BLaER1 (cell line): ENCODE measurements around the gene SRRM2.

ENCODE experiments used
- H3K27ac ChIP-seq: shearing (Covaris generic); formaldehyde crosslinking; 2 replicates; pipeline ENCODE4 v1.8.1; 2022
- H3K27me3 ChIP-seq: shearing (Covaris generic); formaldehyde crosslinking; 2 replicates; pipeline ENCODE4 v1.8.1; 2022
- H3K36me3 ChIP-seq: shearing (Covaris generic); formaldehyde crosslinking; 2 replicates; pipeline ENCODE4 v1.8.1; 2022
- H3K4me1 ChIP-seq: shearing (Covaris generic); formaldehyde crosslinking; 2 replicates; pipeline ENCODE4 v1.8.1; 2022
- H3K4me2 ChIP-seq: shearing (Covaris generic); formaldehyde crosslinking; 2 replicates; pipeline ENCODE4 v1.8.1; 2022
- H3K4me3 ChIP-seq: shearing (Covaris generic); formaldehyde crosslinking; 2 replicates; pipeline ENCODE4 v1.8.1; 2022
- H3K9ac ChIP-seq: shearing (Covaris generic); formaldehyde crosslinking; 2 replicates; pipeline ENCODE4 v1.8.1; 2022
- H3K9me3 ChIP-seq: shearing (Covaris generic); formaldehyde crosslinking; 2 replicates; pipeline ENCODE4 v1.8.1; 2022
- H4K20me1 ChIP-seq: shearing (Covaris generic); formaldehyde crosslinking; 2 replicates; pipeline ENCODE4 v1.8.1; 2022
- Cebpa-rat ChIP-seq: shearing (Covaris generic); IDR thresholded peaks from 2 replicates; pipeline ENCODE4 v1.8.1; 2022

Gene SRRM2

DNA sequence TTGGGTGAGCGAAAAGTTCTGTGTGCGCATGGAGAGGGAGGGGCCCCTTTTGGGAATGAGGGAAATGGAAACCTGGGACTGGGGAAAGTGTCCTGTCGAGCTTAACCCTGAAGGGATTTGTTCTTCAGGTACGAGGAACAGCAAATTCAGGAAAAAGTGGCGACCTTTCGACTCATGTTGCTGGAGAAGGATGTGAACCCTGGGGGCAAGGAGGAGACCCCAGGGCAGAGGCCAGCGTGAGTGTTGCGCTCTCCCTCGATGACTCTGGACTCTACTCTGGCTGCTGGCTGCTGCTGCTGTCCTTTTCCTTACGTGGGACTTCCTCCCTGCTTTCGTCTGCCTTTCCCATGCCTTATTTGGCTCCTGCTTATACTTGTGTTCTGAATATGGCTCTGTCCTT, 4.9 kb downstream of the SRRM2 start:
- H3K27me3 ChIP-seq, result peaks cover 3% of the 10 kb centered on the region; the same call in 1 of the 2 replicates
- no peak overlapping the region for H3K27ac ChIP-seq
- H3K4me2 ChIP-seq, result no peak overlapping the region
- peaks cover 25% of the 10 kb centered on the region for H3K4me1 ChIP-seq
- peaks cover 75% of the 10 kb centered on the region for H3K36me3 ChIP-seq
- H3K9me3 ChIP-seq, result no peaks in the 10 kb centered on the region
- no peak overlapping the region for H3K9ac ChIP-seq
- no peak overlapping the region for H3K4me3 ChIP-seq
- H4K20me1 ChIP-seq, result peaks cover 94% of the 10 kb centered on the region
- no peak for TF ChIP-seq Cebpa-rat

DNA sequence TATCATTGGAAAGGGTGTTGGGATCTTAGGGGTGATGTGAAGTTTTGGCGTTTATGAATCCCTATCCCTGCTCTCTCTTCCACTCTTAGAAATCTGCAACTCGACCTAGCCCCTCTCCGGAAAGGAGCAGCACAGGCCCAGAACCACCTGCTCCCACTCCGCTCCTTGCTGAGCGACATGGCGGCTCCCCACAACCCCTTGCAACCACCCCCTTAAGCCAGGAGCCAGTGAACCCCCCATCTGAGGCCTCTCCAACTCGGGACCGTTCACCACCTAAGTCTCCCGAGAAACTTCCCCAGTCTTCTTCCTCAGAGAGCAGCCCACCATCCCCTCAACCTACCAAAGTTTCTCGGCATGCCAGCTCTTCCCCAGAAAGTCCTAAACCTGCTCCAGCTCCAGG, 9.0 kb downstream of the SRRM2 start:
- Histone ChIP-seq H3K9me3 (no peaks in the 10 kb centered on the region), H3K4me3 (no peak overlapping the region), H4K20me1 (peaks cover 100% of the 10 kb centered on the region), H3K36me3 (peaks cover 100% of the 10 kb centered on the region), H3K4me1 (peaks cover 3% of the 10 kb centered on the region; the same call in 1 of the 2 replicates), H3K4me2 (no peak overlapping the region), H3K9ac (no peak overlapping the region), H3K27ac (no peak overlapping the region), H3K27me3 (peaks cover 3% of the 10 kb centered on the region; the same call in 1 of the 2 replicates)
- TF ChIP-seq Cebpa-rat, result no peak

DNA sequence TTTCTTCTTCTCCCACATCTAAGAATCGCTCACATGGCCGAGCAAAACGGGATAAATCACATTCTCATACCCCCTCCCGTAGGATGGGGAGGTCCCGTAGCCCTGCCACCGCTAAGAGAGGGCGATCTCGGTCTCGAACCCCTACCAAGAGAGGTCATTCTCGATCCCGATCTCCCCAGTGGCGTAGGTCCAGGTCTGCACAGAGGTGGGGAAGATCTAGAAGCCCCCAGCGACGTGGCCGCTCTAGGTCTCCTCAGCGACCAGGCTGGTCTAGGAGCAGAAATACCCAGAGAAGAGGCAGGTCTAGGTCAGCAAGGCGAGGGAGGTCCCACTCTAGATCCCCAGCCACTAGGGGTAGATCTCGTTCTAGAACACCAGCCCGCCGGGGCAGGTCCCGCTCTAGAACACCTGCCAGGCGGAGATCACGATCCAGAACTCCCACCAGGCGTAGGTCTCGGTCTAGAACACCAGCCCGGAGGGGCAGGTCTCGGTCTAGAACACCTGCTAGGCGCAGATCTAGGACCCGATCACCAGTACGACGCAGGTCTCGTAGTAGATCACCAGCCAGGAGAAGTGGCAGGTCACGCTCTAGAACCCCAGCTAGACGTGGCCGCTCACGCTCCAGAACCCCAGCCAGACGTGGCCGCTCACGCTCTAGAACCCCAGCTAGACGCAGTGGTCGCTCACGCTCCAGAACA, 9.6 kb downstream of the SRRM2 start:
- H3K4me1 ChIP-seq, result peaks cover 9% of the 10 kb centered on the region
- H3K27ac ChIP-seq, result no peak overlapping the region
- no peak overlapping the region for H3K9ac ChIP-seq
- H3K9me3 ChIP-seq, result no peaks in the 10 kb centered on the region
- TF ChIP-seq Cebpa-rat, result no peak
- H3K4me2 ChIP-seq, result no peak overlapping the region
- peaks cover 3% of the 10 kb centered on the region; the same call in 1 of the 2 replicates for H3K27me3 ChIP-seq
- no peak overlapping the region for H3K4me3 ChIP-seq
- H3K36me3 ChIP-seq, result peaks cover 100% of the 10 kb centered on the region
- peaks cover 100% of the 10 kb centered on the region for H4K20me1 ChIP-seq

DNA sequence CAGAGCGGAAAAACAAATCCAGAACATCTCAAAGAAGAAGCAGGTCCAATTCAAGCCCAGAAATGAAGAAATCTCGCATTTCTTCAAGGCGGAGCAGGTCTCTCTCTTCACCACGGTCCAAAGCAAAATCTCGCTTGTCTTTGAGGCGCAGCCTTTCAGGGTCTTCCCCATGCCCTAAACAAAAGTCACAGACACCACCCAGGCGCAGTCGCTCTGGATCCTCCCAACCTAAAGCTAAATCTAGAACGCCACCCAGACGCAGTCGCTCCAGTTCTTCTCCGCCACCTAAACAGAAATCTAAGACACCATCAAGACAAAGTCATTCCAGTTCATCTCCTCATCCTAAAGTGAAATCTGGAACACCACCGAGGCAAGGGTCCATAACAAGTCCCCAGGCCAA, 10.3 kb downstream of the SRRM2 start:
- Histone ChIP-seq H3K4me3 (no peak overlapping the region), H3K9me3 (no peaks in the 10 kb centered on the region), H3K27ac (no peak overlapping the region), H3K27me3 (peaks cover 3% of the 10 kb centered on the region; the same call in 1 of the 2 replicates), H3K36me3 (peaks cover 100% of the 10 kb centered on the region), H3K4me1 (peaks cover 16% of the 10 kb centered on the region), H4K20me1 (peaks cover 100% of the 10 kb centered on the region), H3K4me2 (no peak overlapping the region), H3K9ac (no peak overlapping the region)
- TF ChIP-seq Cebpa-rat, result no peak

DNA sequence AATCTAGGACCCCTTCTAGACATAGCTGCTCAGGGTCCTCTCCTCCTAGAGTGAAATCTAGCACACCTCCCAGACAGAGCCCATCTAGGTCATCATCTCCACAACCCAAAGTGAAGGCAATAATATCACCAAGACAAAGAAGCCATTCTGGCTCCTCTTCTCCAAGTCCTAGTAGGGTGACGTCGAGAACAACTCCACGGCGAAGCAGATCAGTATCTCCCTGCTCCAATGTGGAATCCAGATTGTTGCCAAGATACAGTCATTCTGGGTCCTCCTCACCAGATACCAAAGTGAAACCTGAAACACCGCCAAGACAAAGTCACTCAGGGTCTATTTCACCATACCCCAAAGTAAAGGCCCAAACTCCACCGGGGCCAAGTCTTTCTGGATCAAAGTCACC, 10.7 kb downstream of the SRRM2 start:
- Histone ChIP-seq H3K36me3 (peaks cover 100% of the 10 kb centered on the region), H3K9me3 (no peaks in the 10 kb centered on the region), H3K4me2 (no peak overlapping the region), H3K27me3 (peaks cover 3% of the 10 kb centered on the region; the same call in 1 of the 2 replicates), H3K4me1 (peaks cover 20% of the 10 kb centered on the region), H4K20me1 (peaks cover 100% of the 10 kb centered on the region), H3K9ac (no peak overlapping the region), H3K4me3 (no peak overlapping the region), H3K27ac (no peak overlapping the region)
- no peak for TF ChIP-seq Cebpa-rat

DNA sequence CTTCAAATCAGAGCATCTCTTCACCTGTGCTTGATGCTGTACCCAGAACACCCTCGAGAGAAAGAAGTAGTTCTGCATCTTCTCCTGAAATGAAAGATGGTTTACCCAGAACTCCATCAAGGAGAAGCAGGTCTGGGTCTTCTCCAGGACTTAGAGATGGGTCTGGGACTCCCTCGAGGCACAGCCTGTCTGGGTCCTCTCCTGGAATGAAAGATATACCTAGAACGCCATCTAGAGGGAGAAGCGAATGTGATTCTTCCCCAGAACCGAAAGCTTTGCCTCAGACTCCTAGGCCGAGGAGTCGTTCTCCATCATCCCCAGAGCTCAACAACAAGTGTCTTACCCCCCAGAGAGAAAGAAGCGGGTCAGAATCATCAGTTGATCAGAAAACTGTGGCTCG, 12.3 kb downstream of the SRRM2 start:
- H3K4me2 ChIP-seq, result no peak overlapping the region
- H3K4me3 ChIP-seq, result no peak overlapping the region
- H3K4me1 ChIP-seq, result peaks cover 36% of the 10 kb centered on the region
- peaks cover 100% of the 10 kb centered on the region for H3K36me3 ChIP-seq
- no peaks in the 10 kb centered on the region for H3K9me3 ChIP-seq
- peaks cover 100% of the 10 kb centered on the region for H4K20me1 ChIP-seq
- no peak for TF ChIP-seq Cebpa-rat
- H3K27me3 ChIP-seq, result peaks cover 3% of the 10 kb centered on the region; the same call in 1 of the 2 replicates
- H3K9ac ChIP-seq, result no peak overlapping the region
- no peak overlapping the region for H3K27ac ChIP-seq

DNA sequence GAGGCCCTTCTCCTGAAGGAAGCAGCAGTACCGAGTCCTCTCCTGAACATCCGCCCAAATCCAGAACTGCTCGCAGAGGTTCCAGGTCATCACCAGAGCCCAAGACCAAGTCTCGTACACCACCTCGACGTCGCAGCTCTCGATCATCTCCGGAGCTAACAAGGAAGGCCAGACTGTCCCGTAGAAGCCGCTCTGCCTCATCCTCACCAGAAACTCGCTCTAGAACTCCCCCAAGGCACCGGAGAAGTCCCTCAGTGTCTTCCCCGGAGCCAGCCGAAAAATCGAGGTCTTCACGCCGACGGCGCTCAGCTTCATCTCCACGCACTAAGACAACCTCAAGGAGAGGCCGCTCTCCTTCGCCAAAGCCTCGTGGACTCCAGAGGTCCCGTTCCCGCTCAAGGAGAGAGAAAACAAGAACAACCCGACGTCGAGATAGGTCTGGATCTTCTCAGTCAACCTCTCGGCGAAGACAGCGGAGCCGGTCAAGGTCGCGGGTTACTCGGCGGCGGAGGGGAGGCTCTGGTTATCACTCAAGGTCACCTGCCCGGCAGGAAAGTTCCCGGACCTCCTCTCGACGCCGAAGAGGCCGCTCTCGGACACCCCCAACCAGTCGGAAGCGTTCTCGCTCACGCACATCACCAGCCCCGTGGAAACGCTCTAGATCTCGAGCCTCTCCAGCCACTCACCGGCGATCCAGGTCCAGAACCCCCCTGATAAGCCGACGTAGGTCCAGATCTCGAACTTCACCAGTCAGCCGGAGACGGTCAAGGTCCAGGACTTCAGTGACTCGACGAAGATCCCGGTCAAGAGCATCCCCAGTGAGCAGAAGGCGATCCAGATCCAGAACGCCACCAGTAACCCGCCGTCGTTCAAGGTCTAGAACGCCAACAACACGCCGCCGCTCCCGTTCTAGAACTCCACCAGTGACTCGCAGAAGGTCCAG, 13.3 kb downstream of the SRRM2 start:
- H3K9me3 ChIP-seq, result no peaks in the 10 kb centered on the region
- H4K20me1 ChIP-seq, result peaks cover 100% of the 10 kb centered on the region
- H3K4me2 ChIP-seq, result no peak overlapping the region
- peaks cover 44% of the 10 kb centered on the region for H3K4me1 ChIP-seq
- H3K27ac ChIP-seq, result no peak overlapping the region
- H3K4me3 ChIP-seq, result no peak overlapping the region
- peaks cover 3% of the 10 kb centered on the region; the same call in 1 of the 2 replicates for H3K27me3 ChIP-seq
- H3K36me3 ChIP-seq, result peaks cover 100% of the 10 kb centered on the region
- TF ChIP-seq Cebpa-rat, result no peak
- H3K9ac ChIP-seq, result no peak overlapping the region

DNA sequence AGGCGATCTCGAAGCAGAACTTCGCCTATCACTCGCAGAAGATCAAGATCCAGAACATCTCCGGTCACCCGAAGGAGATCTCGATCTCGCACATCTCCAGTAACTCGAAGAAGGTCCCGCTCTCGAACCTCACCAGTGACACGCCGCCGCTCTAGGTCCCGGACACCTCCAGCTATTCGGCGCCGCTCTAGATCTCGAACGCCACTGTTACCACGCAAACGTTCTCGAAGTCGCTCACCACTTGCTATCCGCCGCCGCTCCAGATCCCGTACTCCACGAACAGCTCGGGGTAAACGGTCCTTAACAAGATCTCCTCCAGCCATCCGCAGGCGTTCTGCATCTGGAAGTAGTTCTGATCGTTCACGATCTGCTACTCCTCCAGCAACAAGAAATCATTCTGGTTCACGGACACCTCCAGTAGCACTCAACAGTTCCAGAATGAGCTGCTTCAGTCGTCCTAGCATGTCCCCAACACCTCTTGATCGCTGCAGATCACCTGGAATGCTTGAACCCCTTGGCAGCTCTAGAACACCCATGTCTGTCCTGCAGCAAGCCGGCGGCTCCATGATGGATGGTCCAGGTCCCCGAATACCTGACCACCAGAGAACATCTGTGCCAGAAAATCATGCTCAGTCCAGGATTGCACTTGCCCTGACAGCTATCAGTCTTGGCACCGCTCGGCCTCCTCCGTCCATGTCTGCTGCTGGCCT, 14.1 kb downstream of the SRRM2 start:
- H3K36me3 ChIP-seq, result peaks cover 100% of the 10 kb centered on the region
- peaks cover 3% of the 10 kb centered on the region; the same call in 1 of the 2 replicates for H3K27me3 ChIP-seq
- H3K9me3 ChIP-seq, result no peaks in the 10 kb centered on the region
- peaks cover 44% of the 10 kb centered on the region for H3K4me1 ChIP-seq
- H3K4me3 ChIP-seq, result no peak overlapping the region
- peak overlapping the region; percentile 77; the same call in 1 of the 2 replicates for H3K4me2 ChIP-seq
- no peak overlapping the region for H3K27ac ChIP-seq
- H3K9ac ChIP-seq, result peak overlapping the region; percentile 63; the same call in 1 of the 2 replicates
- no peak for TF ChIP-seq Cebpa-rat
- peaks cover 100% of the 10 kb centered on the region for H4K20me1 ChIP-seq

DNA sequence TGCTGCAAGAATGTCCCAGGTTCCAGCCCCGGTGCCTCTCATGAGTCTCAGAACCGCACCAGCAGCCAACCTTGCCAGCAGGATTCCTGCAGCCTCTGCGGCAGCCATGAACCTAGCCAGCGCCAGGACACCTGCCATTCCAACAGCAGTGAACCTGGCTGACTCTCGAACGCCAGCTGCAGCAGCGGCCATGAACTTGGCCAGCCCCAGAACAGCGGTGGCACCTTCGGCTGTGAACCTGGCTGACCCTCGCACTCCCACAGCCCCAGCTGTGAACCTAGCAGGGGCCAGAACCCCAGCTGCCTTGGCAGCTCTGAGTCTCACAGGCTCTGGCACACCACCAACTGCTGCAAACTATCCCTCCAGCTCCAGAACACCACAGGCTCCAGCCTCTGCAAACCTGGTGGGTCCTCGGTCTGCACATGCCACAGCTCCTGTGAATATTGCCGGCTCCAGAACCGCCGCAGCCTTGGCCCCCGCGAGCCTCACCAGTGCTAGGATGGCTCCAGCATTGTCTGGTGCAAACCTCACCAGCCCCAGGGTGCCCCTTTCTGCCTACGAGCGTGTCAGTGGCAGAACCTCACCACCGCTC, 14.8 kb downstream of the SRRM2 start:
- Histone ChIP-seq H3K9me3 (no peaks in the 10 kb centered on the region), H3K27ac (no peak overlapping the region), H4K20me1 (peaks cover 100% of the 10 kb centered on the region), H3K36me3 (peaks cover 100% of the 10 kb centered on the region), H3K4me3 (no peak overlapping the region), H3K4me1 (peaks cover 44% of the 10 kb centered on the region), H3K9ac (0 out of 2 replicates have a peak overlapping the region, but pooled peaks have one; percentile 63), H3K27me3 (no peaks in the 10 kb centered on the region), H3K4me2 (peak overlapping the region; percentile 77)
- TF ChIP-seq Cebpa-rat, result no peak
